Mucosa of descending colon (tissue), 3 donors: ENCODE data around the gene SCOC. TPM values are rescaled to one million over a fixed set of nuclear protein-coding genes. Genes with fewer than 3 reads are reported as not detected.

Experiments
- ATAC-seq: fragments of 200-7000 bp; cut with Tn5 transposase; one replicate; pipeline ENCODE4 v1.9.1; 2020; ENCODE audit warnings: mild to moderate bottlenecking, moderate library complexity
- DNase-seq, 3 donors: peaks; one replicate each; pipeline ENCODE4 v3.0.0-alpha.2; 2020
- H3K36me3 ChIP-seq: fragments of 200-600 bp; one replicate; pipeline ENCODE4 v1.8.0; 2021; ENCODE audit warnings: low read depth, mild to moderate bottlenecking
- H3K4me1 ChIP-seq: fragments of 200-600 bp; one replicate; pipeline ENCODE4 v1.8.0; 2021; ENCODE audit warnings: low read depth, mild to moderate bottlenecking
- H3K4me3 ChIP-seq: fragments of 200-600 bp; one replicate; pipeline ENCODE4 v1.8.0; 2021; ENCODE audit warnings: mild to moderate bottlenecking
- H3K9me3 ChIP-seq: fragments of 200-600 bp; one replicate; pipeline ENCODE4 v1.8.0; 2021; ENCODE audit warnings: mild to moderate bottlenecking
- CTCF ChIP-seq: fragments of 200-600 bp; IDR thresholded peaks from one replicate; pipeline ENCODE4 v1.8.0; 2022; ENCODE audit warnings: antibody characterized with exemption, mild to moderate bottlenecking
- intact Hi-C, 2 donors: fragments of 100-400 bp; cut with DNase I in 1 of 2; cut with micrococcal nuclease in 1 of 2; formaldehyde crosslinking; loops; one replicate each; pipeline versions ENCODE4 v1.11.0 to v1.11.1; 2022; cut with DNase I, micrococcal nuclease
- total RNA-seq, 3 donors: library from RNA; stranded (reverse); fragmentation: NEBNext Ultra II Directional in 2 of 3; extraction: Animal tissue kit (Norgen Biotek cat#: 25700) in 2 of 3; gene quantifications; one replicate each; pipeline versions ENCODE4 v1.2.1 to v1.2.4, GENCODE V29; 2021 to 2023
- donor health status: DM: no; HTN: no; CAD: no; lungs with moderate emphysema.
- donor health status: DM: no; HTN: no; CAD: no.
- donor health status: DM: no; HTN: yes; CAD: no.

SCOC gene
- total RNA-seq, 3 donors from 2014 or later: 41.1 to 52.8 (median 51.3) TPM

DNA sequence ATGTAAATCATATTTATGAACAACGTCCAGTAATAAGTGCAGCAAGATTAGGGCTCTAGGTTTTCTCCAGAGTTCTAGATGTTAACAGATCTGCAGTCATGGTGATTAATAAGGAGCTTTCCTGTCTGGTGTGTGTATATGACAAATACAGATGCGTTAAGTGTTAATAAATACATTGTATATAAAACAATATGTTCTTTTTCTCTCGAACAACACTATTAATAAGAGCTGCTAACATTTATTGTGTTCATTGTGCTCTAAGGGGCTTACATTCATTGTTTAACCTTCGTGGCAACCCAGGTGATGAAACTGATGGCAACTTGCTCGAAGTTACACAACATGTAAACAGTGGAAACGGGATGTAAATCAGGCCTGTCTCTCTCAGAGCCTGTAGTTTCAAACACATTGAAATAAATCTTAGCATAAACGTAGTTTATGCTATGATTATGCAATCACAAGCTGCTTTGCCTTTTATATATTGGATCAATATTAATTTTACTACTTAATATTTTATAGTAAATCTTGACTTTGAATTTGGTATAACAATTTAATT is 54.5 kb downstream of the SCOC start:
- no peaks in the 10 kb centered on the region for H3K36me3 ChIP-seq
- intact Hi-C loops: no loop called here

More for the DNA sequence above, 54.5 kb downstream of the SCOC start:
- H3K4me3 ChIP-seq: no peak overlapping the region
- H3K9me3 ChIP-seq: no peaks in the 10 kb centered on the region
- peaks cover 7% of the 10 kb centered on the region for H3K4me1 ChIP-seq
- ATAC-seq (no peak), DNase-seq (no peak)
- no peak for TF ChIP-seq CTCF

Other genes with a start within 250 kb of the SCOC start
- 10 to 100 TPM; 10.4 to 23.5 (median 14.8) TPM for gene MAML3, start 219.5 kb upstream of the SCOC start, total RNA-seq
- gene CLGN, start 54.0 kb downstream of the SCOC start, total RNA-seq: 1 to 10 TPM; 1.5 to 7.9 (median 1.8) TPM
- not detected for gene MGAT4D, start 124.6 kb downstream of the SCOC start, total RNA-seq
- gene ELMOD2, start 150.5 kb downstream of the SCOC start, total RNA-seq: 10 to 100 TPM; 19.2 to 25.2 (median 21.9) TPM
- not detected for gene UCP1, start 195.3 kb downstream of the SCOC start, total RNA-seq